CD4-positive, alpha-beta T cell treated with Interleukin-2 at 100 ng/mL for 4 hours (primary cell): ENCODE results near the gene C8G.

Experiments used
- DNase-seq: peaks from one replicate; pipeline ENCODE4 v3.0.0-alpha.2; 2020; ENCODE audit warnings: low spot score

C8G gene

GRCh38 chr9:136920734-136921231 is 24.3 kb upstream of the C8G start:
- no peak for DNase-seq

DNA sequence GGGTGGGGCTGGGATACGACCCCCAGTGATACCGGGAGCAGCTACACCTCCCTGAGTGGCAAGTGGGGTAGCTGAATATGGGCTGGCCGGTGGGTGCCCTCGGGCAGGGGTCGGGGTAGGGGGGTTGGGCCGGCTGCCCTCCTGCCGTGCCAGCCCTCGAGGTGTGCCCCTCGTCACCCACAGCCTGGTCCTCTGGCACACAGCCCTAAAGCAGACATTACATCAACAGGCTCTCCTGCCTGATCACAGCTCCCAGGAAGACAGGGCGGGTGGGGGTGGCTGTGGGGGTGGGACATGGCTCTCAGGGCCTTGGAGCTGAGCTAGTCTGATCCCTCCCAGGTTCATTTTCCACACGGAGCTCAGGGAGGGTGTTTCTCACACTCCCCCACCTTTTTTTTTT is 23.7 kb upstream of the C8G start:
- DNase-seq = no peak

GRCh38 chr9:136921718-136922117 is 23.3 kb upstream of the C8G start:
- no peak for DNase-seq

GRCh38 chr9:136922540-136922939 is 22.5 kb upstream of the C8G start:
- DNase-seq = no peak

DNA sequence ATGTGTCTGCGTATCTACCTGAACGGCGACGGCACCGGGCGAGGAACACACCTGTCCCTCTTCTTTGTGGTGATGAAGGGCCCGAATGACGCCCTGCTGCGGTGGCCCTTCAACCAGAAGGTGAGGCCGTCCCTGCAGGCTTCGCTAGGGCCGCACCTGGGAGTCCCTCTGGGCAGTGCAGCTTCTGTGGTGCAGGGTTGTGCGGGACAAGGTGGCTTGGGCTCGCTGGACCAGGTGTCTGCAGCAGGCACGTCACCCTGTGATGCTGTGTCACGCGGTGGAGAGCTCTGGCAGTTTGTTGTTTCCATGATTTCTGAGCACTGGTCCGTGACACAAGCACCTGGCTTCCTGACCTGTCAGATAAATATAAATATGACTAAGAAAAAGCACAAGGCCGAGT is 21.2 kb upstream of the C8G start:
- DNase-seq = no peak

GRCh38 chr9:136925414-136926153 is 19.5 kb upstream of the C8G start:
- DNase-seq = no peak

DNA sequence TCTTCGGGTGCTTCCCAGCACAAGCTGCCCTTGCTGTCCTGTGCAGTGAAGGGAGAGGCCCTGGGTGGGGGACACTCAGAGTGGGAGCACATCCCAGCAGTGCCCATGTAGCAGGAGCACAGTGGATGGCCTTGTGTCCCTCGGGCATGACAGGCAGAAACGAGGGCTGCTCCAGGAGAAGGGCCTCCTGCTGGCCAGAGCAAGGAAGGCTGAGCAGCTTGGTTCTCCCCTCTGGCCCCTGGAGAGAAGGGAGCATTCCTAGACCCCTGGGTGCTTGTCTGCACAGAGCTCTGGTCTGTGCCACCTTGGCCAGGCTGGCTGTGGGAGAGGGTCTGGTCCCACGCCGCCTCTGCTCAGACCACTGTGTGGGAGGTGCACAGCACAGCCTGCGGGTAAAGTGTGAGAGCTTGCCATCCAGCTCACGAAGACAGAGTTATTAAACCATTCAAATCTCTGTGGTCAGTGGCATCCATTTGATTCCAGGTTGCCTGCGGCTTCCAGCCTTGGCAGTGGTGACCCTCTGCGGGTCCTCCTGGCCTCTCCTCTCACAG is 18.8 kb upstream of the C8G start:
- DNase-seq = no peak

DNA sequence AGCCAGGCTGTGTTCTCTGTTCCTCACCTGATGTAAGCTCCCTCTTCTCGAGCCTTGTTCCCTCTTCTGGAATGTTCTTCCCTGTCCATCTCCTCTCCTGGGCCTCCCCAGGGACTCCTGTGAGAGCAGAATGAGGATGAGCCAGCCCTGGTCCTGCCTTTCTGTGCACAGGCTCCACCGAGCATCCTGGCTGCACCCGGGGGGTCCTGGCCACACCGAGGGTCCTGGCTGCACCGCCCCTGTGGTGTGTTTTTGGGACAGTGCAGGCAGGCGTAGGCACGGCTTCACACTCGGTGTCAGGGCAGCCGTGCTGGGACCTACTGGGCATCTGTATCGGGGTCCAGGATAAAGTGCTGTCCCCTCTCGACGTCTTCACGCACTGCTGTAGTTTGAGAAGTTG is 18.3 kb upstream of the C8G start:
- DNase-seq = no peak

GRCh38 chr9:136927343-136928271 is 17.4 kb upstream of the C8G start:
- no peak for DNase-seq

- DNase-seq = no peak
These were observed 16.5 kb upstream of the C8G start for GRCh38 chr9:136928591-136928990.

GRCh38 chr9:136930014-136930413 is 15.0 kb upstream of the C8G start:
- no peak for DNase-seq

GRCh38 chr9:136931611-136932130 is 13.4 kb upstream of the C8G start:
- no peak for DNase-seq

DNA sequence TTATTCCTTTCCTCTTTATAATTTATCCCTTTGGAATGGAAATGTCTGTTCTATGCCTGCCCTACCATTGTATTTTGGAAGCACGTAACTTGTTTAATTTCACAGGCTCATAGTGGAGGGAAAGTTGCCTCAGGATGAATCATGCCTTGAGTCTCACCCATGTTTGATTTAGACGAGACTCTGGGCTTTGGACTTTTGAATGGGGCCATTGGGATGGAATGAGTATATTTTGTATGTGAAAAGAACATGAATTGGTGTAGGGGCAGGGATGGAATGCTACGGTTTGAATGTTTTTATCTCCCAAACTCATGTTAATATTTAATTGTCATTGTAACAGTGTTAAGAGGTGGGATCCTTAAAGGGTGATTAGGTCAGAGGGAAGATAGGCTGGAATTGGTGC is 10.8 kb upstream of the C8G start:
- DNase-seq = no peak

GRCh38 chr9:136935651-136936050 is 9.4 kb upstream of the C8G start:
- DNase-seq = no peak

DNA sequence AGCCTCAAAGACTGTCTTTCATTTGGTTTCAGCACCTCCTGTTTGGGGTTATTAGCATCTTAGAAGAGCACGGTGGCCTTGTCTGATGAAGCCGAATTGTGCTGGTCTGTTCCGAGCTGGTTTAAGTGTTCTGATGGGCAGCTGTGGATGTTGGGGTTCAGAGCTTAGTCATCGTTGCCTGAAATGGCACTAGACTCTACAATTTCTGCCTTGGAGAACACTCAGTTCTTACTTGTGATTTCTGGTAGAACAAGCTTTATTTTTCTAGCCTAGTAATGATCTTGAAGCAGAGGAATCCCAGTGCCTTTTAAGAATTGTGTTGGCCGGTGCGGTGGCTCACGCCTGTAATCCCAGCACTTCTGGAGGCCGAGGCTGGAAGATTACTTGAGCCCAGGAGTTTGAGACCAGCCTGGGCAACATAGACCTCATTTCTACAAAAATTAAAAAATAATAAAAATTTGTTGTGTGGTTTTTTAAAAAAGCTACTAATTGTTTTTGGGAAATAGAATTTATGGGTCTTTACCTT is 8.3 kb upstream of the C8G start:
- no peak for DNase-seq

DNA sequence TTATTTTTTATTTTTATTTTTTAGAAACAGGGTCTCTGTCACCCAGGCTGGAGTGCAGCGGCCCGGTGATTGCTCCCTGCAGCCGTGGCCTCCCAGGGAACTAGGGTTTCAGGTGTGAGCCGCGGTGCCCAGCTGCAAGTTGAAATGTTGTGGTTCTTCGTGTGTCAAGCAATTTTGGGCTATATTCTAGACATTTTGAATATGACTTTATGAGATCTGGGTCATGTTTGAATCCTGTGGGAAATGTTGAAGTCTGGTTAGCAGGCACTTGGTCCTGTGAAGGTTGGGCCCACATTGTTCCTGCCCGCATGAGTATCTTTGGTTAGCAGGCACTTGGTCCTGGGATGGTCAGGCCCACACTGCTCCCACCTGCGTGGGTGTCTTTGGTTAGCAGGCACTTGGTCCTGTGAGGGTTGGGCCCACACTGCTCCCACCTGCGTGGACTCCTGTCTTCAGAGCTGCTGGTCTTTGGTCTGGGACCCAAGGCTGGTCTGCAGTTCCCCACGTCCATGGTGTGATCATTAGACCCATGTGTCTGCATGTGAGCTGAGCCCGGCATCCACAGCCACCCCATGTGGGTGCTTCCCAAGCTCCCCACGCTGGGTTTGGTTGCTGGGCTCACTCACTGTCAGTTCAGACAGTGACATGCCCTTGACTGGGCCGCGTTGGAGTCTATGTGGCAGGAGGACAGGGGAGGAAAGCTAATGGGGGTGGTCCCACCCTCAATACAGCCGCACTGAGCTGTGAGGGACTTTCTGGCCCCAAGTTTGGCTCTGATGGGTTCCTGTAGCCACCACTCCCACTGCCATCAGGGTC is 7.6 kb upstream of the C8G start:
- DNase-seq = no peak

DNA sequence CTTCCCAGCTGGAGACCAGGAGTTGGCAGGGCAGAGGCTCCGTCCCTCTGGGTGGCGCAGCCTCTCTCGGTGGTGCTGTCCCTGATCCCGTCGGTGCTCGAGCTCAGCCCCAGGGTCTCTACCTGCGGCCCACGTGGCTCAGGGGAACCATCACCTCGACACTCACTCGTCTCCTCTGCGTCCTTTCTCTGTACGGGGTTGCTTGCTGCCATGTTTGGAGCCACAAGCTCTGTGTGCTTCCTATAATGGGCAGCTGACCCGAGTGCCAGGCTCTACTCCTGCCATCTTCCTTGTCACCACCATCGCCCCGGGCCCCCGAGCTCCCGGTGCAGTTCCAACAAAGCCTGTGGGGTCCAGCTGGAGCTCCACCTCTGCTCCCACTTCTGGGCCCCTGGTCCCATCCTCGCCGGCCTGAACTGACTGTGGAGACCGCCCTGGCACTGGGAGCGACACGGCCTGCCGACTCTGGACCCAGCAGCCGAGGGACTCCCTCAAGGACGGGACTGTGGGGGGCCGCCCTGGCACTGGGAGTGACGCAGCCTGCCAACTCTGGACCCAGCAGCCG is 5.5 kb upstream of the C8G start:
- no peak for DNase-seq

DNA sequence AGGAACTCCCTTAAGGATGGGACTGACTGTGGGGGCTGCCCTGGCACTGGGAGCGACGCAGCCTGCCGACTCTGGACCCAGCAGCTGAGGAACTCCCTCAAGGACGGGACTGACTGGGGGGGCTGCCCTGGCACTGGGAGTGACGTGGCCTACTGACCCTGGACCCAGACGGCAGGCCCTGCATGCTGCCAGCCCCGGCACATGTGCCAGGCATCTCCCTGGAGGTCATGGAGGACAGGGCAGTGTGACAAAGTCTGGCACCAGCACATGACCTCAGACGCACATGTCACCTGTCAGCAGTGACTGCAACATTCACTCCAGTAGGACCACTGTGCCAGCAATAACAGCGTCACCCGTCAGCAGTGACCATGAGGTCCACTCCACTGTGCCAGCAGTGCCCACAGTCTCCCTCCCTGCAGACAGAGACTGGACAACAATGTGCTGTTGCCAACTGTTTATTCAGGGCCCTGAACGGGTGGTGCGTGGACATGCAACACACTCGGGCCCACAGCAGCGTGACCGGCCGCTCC is 5.0 kb upstream of the C8G start:
- no peak for DNase-seq

DNA sequence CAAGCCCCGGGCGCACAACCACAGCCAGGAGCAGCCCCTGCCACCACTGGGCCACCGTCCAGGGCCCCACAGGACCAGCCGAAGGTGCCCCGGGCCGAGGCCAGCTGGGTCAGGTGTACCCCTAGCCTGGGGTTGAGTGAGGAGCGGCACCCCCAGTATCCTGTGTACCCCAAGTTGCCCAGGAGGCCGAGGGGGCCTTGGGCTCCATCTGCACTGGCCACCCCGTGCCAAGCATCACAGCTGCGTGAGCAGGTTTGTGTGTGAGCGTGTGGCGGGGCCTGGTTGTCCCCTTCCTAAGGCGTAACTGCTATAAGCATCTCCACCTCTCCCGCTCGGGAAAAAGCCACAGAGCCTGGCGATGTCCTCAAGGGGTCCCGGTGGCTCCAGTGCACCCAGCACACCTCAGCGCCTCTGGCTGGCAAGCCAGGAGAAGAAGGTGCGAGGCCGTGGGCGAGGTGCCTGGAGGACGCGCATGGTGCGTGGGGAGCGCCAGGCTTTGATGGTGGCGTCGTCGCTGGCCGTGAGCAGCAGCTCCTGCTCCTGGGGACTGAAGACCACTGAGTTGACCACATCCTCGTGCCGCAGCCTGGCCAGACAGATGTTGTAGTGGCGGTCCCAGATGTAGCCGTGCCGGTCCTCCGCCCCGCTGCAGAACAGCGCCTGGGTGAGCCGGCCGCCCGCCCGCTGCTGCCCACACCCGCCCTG is 4.4 kb upstream of the C8G start:
- DNase-seq = no peak
